Measurements from ENCODE around the gene LENG9.
"Not testable (repeated sequence)": the region's sequence is repeated elsewhere in the genome, so short reads cannot be mapped to it uniquely, and the experiment has no call there.

LENG9 gene

GRCh38 chr19:54449701-54450069 lies 13.9 kb downstream of the LENG9 start:
- Histone ChIP-seq H3K27ac (ENCODE audit: low read length) (peak overlapping the region; percentile 96), H3K9me3 (ENCODE audit: control insufficient read depth in 2 of 2, low read length in 2 of 2) (no peaks in the 10 kb centered on the region), H3K27me3 (ENCODE audit: control insufficient read depth in 1 of 2, insufficient read depth in 2 of 2, low read length in 2 of 2) (no peaks in the 10 kb centered on the region), H3K36me3 (ENCODE audit: control insufficient read depth in 2 of 2, insufficient read depth in 2 of 2, low read length in 2 of 2) (peaks cover 37 to 42% of the 10 kb centered on the region in 2 donors), H3K4me3 (ENCODE audit: low read length in 2 of 2) (peak overlapping the region; percentile 68 to 96), H3K4me1 (ENCODE audit: control insufficient read depth, insufficient read depth, low read length) (peaks cover 37% of the 10 kb centered on the region), H3K9ac (ENCODE audit: low read length in 2 of 2) (peak overlapping the region; percentile 92 to 96)

DNA sequence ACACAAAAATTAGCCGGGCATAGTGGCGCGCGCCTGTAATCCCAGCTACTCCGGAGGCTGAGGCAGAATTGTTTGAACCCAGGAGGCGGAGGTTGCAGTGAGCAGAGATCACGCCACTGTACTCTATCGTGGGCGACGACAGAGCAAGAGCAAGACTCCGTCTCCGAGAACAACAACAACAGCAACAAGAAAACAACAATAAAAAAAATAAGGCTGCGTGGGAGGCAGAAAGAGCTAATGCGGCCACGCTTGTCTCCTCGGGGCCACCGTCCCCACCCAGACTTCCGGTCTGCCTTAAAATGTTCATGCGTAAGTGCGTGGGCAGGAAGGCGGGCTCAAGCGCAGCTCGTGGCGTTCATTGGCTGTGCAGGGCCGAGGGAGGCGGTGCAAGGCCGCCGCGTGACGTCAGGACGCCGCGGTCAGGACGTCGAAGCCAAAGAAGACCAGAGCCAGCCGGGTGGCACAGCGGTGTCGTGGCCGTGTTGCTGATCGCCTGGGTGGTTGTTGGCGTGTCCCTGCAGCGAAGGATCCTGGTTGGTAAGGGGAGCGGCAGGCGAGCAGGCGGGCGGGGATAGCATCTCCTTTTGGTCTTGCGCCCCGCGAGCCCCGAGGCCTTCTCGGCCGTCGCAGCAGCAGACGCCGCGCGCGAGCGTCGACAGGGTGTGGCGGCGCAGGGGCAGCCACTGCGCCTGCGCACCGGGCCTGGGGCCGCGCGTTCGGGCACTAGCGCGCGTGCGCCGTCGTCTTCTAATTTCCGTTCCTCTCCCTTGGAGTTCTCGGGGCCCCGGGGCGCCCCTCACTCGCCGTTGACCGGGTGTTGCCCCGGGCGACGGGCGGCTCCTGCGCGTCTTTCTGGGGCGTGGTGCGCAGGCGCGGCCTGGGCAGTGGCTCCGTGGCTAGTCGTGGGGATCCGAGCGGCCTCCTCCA lies 14.5 kb downstream of the LENG9 start, which contains the start of gene LENG8:
TSS of gene LENG8 (plus strand) at position 426 of the 927 bp plus-strand sequence. CDS start 2,146 bp downstream, outside the sequence.
- H3K36me3 ChIP-seq (ENCODE audit: control insufficient read depth in 2 of 2, insufficient read depth in 2 of 2, low read length in 2 of 2) = peaks cover 30 to 37% of the 10 kb centered on the region in 2 donors
- H3K4me1 ChIP-seq (ENCODE audit: control insufficient read depth, insufficient read depth, low read length) = peaks cover 37% of the 10 kb centered on the region
- no peaks in the 10 kb centered on the region for H3K27me3 ChIP-seq (ENCODE audit: control insufficient read depth in 1 of 2, insufficient read depth in 2 of 2, low read length in 2 of 2)
- peak within 1 kb of the TSS; percentile 96 for H3K27ac ChIP-seq (ENCODE audit: low read length)
- peak within 1 kb of the TSS; percentile 68 to 96 for H3K4me3 ChIP-seq (ENCODE audit: low read length in 2 of 2)
- H3K9me3 ChIP-seq (ENCODE audit: control insufficient read depth in 2 of 2, low read length in 2 of 2) = no peaks in the 10 kb centered on the region
- H3K9ac ChIP-seq (ENCODE audit: low read length in 2 of 2) = peak within 1 kb of the TSS; percentile 92 to 96

- peaks cover 32% of the 10 kb centered on the region for H3K4me1 ChIP-seq (ENCODE audit: control insufficient read depth, insufficient read depth, low read length)
- peak overlapping the region; percentile 96 for H3K27ac ChIP-seq (ENCODE audit: low read length)
- peaks cover 22 to 29% of the 10 kb centered on the region in 2 donors for H3K36me3 ChIP-seq (ENCODE audit: control insufficient read depth in 2 of 2, insufficient read depth in 2 of 2, low read length in 2 of 2)
- H3K9ac ChIP-seq (ENCODE audit: low read length in 2 of 2) = peak overlapping the region; percentile 92 to 96
- H3K4me3 ChIP-seq (ENCODE audit: low read length in 2 of 2) = peak overlapping the region; percentile 68 to 96
- no peaks in the 10 kb centered on the region for H3K9me3 ChIP-seq (ENCODE audit: control insufficient read depth in 2 of 2, low read length in 2 of 2)
- H3K27me3 ChIP-seq (ENCODE audit: control insufficient read depth in 1 of 2, insufficient read depth in 2 of 2, low read length in 2 of 2) = no peaks in the 10 kb centered on the region
Observed at GRCh38 chr19:54448040-54448773, 15.4 kb downstream of the LENG9 start.

GRCh38 chr19:54446349-54446748 lies 17.2 kb downstream of the LENG9 start:
- peaks cover 21% of the 10 kb centered on the region for H3K4me1 ChIP-seq (ENCODE audit: control insufficient read depth, insufficient read depth, low read length)
- H3K9ac ChIP-seq (ENCODE audit: low read length in 2 of 2); H3K27me3 ChIP-seq (ENCODE audit: control insufficient read depth in 1 of 2, insufficient read depth in 2 of 2, low read length in 2 of 2); H3K4me3 ChIP-seq (ENCODE audit: low read length in 2 of 2); H3K9me3 ChIP-seq (ENCODE audit: control insufficient read depth in 2 of 2, low read length in 2 of 2); H3K27ac ChIP-seq (ENCODE audit: low read length): not testable (repeated sequence)
- H3K36me3 ChIP-seq (ENCODE audit: control insufficient read depth in 2 of 2, insufficient read depth in 2 of 2, low read length in 2 of 2) = peaks cover 4 to 12% of the 10 kb centered on the region in 2 donors

DNA sequence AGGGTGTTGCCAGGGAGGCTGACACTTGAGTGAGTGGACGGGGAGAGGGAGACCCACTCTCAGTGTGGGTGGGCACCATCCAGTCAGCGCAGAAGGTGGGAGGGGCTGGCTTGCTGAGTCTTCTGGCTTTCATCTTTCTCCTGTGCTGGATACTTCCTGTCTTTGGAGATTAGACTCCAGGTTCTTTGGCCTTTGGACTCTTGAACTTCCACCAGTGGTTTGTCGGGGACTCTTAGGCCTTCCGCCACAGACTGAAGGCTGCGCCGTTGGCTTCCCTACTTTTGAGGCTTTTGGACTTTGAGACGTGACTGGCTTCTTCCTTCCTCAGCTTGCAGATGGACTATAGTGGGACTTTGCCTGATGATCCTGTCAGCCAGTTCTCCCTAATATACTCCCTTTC lies 18.8 kb downstream of the LENG9 start:
- Histone ChIP-seq H3K36me3 (ENCODE audit: control insufficient read depth in 2 of 2, insufficient read depth in 2 of 2, low read length in 2 of 2) (peaks cover 0 to 7% of the 10 kb centered on the region in 2 donors), H3K4me3 (ENCODE audit: low read length in 2 of 2) (no peak overlapping the region), H3K27me3 (ENCODE audit: control insufficient read depth in 1 of 2, insufficient read depth in 2 of 2, low read length in 2 of 2) (no peaks in the 10 kb centered on the region), H3K9me3 (ENCODE audit: control insufficient read depth in 2 of 2, low read length in 2 of 2) (no peaks in the 10 kb centered on the region), H3K27ac (ENCODE audit: low read length) (no peak overlapping the region), H3K9ac (ENCODE audit: low read length in 2 of 2) (no peak overlapping the region), H3K4me1 (ENCODE audit: control insufficient read depth, insufficient read depth, low read length) (peaks cover 8% of the 10 kb centered on the region)

DNA sequence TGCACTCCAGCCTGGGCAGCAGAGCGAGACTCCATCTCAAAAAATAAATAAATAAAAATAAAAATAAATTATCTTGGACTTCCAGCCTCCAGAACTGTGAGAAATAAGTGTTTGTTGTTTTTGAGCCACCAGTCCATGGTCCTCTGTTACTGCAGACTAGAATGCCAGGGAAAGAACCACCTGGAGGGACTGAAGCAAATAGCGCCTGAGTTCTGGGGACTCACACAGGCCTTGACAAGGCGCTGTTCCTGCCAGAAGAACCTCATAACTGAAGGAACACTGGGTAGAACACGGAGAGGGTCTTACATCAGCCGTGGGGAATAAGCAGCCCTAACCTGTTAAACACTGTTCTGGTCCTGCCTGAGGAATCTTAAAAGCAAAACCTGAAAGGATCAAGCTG lies 22.9 kb downstream of the LENG9 start:
- Histone ChIP-seq H3K27ac (ENCODE audit: low read length) (no peak overlapping the region), H3K4me1 (ENCODE audit: control insufficient read depth, insufficient read depth, low read length) (peaks cover 12% of the 10 kb centered on the region), H3K27me3 (ENCODE audit: control insufficient read depth in 1 of 2, insufficient read depth in 2 of 2, low read length in 2 of 2) (no peaks in the 10 kb centered on the region), H3K9me3 (ENCODE audit: control insufficient read depth in 2 of 2, low read length in 2 of 2) (no peaks in the 10 kb centered on the region), H3K4me3 (ENCODE audit: low read length in 2 of 2) (no peak overlapping the region), H3K9ac (ENCODE audit: low read length in 2 of 2) (no peak overlapping the region), H3K36me3 (ENCODE audit: control insufficient read depth in 2 of 2, insufficient read depth in 2 of 2, low read length in 2 of 2) (peaks cover 0 to 7% of the 10 kb centered on the region in 2 donors)

DNA sequence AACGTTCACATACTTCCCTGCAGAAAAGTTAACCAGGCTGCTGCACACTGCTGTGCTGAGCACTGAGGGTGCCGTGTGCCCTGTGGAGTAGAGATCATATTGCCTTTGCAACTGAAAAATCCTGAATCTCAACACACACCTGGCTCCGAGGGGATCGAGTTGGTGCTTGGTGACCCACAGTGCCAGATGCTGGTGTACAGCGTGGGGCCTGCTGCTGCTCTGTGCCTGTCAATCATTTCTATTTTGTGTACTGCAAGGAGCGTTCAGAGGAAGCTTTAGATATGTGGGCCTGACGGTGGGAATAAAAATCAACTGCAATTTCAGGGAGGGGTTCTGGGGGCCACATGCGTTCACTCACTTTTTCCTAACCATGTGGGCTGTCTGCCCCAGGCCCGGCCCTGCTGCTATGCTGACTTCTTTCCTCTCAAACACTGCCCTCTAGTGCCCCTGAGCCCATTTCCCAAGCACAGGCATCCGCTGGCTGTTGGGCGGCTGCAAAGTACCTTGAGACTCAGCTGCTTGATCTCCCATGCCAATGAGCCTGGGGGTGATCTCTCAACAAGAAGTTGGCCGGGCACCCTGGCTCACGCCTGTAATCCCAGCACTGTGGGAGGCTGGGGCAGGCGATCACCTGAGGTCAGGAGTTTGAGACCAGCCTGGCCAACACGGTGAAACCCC lies 24.3 kb downstream of the LENG9 start:
- Histone ChIP-seq H3K9ac (ENCODE audit: low read length in 2 of 2) (no peak overlapping the region), H3K27ac (ENCODE audit: low read length) (no peak overlapping the region), H3K4me3 (ENCODE audit: low read length in 2 of 2) (no peak overlapping the region), H3K27me3 (ENCODE audit: control insufficient read depth in 1 of 2, insufficient read depth in 2 of 2, low read length in 2 of 2) (peaks cover 0 to 2% of the 10 kb centered on the region in 2 donors), H3K9me3 (ENCODE audit: control insufficient read depth in 2 of 2, low read length in 2 of 2) (no peaks in the 10 kb centered on the region), H3K36me3 (ENCODE audit: control insufficient read depth in 2 of 2, insufficient read depth in 2 of 2, low read length in 2 of 2) (no peaks in the 10 kb centered on the region), H3K4me1 (ENCODE audit: control insufficient read depth, insufficient read depth, low read length) (peaks cover 22% of the 10 kb centered on the region)

- Histone ChIP-seq H3K4me3 (ENCODE audit: low read length in 2 of 2) (no peak overlapping the region), H3K9ac (ENCODE audit: low read length in 2 of 2) (no peak overlapping the region), H3K27me3 (ENCODE audit: control insufficient read depth in 1 of 2, insufficient read depth in 2 of 2, low read length in 2 of 2) (peaks cover 2 to 20% of the 10 kb centered on the region in 2 donors), H3K9me3 (ENCODE audit: control insufficient read depth in 2 of 2, low read length in 2 of 2) (no peaks in the 10 kb centered on the region), H3K27ac (ENCODE audit: low read length) (no peak overlapping the region), H3K36me3 (ENCODE audit: control insufficient read depth in 2 of 2, insufficient read depth in 2 of 2, low read length in 2 of 2) (no peaks in the 10 kb centered on the region), H3K4me1 (ENCODE audit: control insufficient read depth, insufficient read depth, low read length) (peaks cover 22% of the 10 kb centered on the region)
Observed at GRCh38 chr19:54436628-54437252, 26.8 kb downstream of the LENG9 start.

DNA sequence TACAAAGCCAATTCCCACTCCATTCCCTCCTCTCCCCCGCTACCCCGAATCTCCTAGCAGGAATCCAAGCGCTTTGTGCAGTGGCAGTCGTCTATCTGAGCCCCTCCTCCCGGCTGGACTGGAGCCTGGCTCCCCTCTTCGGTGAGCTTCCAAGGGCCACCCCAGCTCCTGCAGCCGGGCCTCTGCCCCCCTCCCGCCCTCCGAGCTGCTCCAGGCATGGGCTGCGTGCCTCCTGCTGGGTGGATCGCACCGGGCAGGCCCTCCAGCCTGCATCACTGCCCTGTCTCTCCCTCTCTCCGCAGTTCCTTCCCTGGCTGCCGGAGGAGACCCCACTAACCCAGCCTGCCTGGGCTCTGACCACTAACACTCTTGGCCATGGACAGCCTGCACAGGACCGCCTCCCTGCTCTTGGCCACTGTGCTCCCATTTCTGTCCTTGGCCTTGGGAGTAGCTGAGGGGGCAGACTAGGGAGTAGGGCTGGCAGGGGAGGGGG lies 27.5 kb downstream of the LENG9 start:
- H3K4me1 ChIP-seq (ENCODE audit: control insufficient read depth, insufficient read depth, low read length) = peaks cover 25% of the 10 kb centered on the region
- H3K27ac ChIP-seq (ENCODE audit: low read length) = no peak overlapping the region
- no peaks in the 10 kb centered on the region for H3K36me3 ChIP-seq (ENCODE audit: control insufficient read depth in 2 of 2, insufficient read depth in 2 of 2, low read length in 2 of 2)
- no peak overlapping the region for H3K9ac ChIP-seq (ENCODE audit: low read length in 2 of 2)
- H3K4me3 ChIP-seq (ENCODE audit: low read length in 2 of 2) = peak overlapping the region in 1 of 2 donors; percentile 35
- H3K27me3 ChIP-seq (ENCODE audit: control insufficient read depth in 1 of 2, insufficient read depth in 2 of 2, low read length in 2 of 2) = peaks cover 6 to 27% of the 10 kb centered on the region in 2 donors
- no peaks in the 10 kb centered on the region for H3K9me3 ChIP-seq (ENCODE audit: control insufficient read depth in 2 of 2, low read length in 2 of 2)

- H3K4me3 ChIP-seq (ENCODE audit: low read length in 2 of 2) = no peak overlapping the region
- H3K4me1 ChIP-seq (ENCODE audit: control insufficient read depth, insufficient read depth, low read length) = peaks cover 27% of the 10 kb centered on the region
- H3K9me3 ChIP-seq (ENCODE audit: control insufficient read depth in 2 of 2, low read length in 2 of 2) = no peaks in the 10 kb centered on the region
- H3K9ac ChIP-seq (ENCODE audit: low read length in 2 of 2) = no peak overlapping the region
- H3K27ac ChIP-seq (ENCODE audit: low read length) = no peak overlapping the region
- H3K27me3 ChIP-seq (ENCODE audit: control insufficient read depth in 1 of 2, insufficient read depth in 2 of 2, low read length in 2 of 2) = peaks cover 8 to 32% of the 10 kb centered on the region in 2 donors
- no peaks in the 10 kb centered on the region for H3K36me3 ChIP-seq (ENCODE audit: control insufficient read depth in 2 of 2, insufficient read depth in 2 of 2, low read length in 2 of 2)
Observed at GRCh38 chr19:54435551-54436016, 28.0 kb downstream of the LENG9 start.
